Activated CD4-positive, alpha-beta memory T cell treated with anti-CD3 and anti-CD28 coated beads for 36 hours (primary cell): Measurements from ENCODE around the gene LHFPL2. TPM values are rescaled to one million over a fixed set of nuclear protein-coding genes. Genes with fewer than 3 reads are reported as not detected.

Source experiments
- CTCF ChIA-PET: fragments of 350-600 bp; sonication (Branson Sonifier 250); formaldehyde crosslinking; loops from one replicate; lab custom pipeline; 2021; ENCODE audit warnings: antibody characterized with exemption, inconsistent platforms; lab: Charles Lee
- POLR2A ChIA-PET: fragments of 350-600 bp; sonication (Branson Sonifier 250); formaldehyde crosslinking; loops from one replicate; lab custom pipeline; 2021; ENCODE audit warnings: antibody characterized with exemption; lab: Charles Lee
- DNase-seq: peaks from one replicate; pipeline ENCODE4 v3.0.0-alpha.2; 2020
- H3K27ac Mint-ChIP-seq: one replicate; pipeline ENCODE4 v1.8.0; 2021; ENCODE audit warnings: mixed read lengths
- H3K27me3 Mint-ChIP-seq: one replicate; pipeline ENCODE4 v1.8.0; 2021; ENCODE audit warnings: mixed read lengths
- H3K36me3 Mint-ChIP-seq: one replicate; pipeline ENCODE4 v1.8.0; 2021; ENCODE audit warnings: mixed read lengths
- H3K4me1 Mint-ChIP-seq: one replicate; pipeline ENCODE4 v1.8.0; 2021; ENCODE audit warnings: low read depth, mixed read lengths
- H3K4me3 Mint-ChIP-seq: one replicate; pipeline ENCODE4 v1.8.0; 2021; ENCODE audit warnings: mild to moderate bottlenecking, mixed read lengths
- H3K9me3 Mint-ChIP-seq: one replicate; pipeline ENCODE4 v1.8.0; 2021; ENCODE audit warnings: mixed read lengths
- intact Hi-C: fragments of 100-400 bp; cut with micrococcal nuclease; formaldehyde crosslinking; loops from one replicate; pipeline ENCODE4 v1.15.1; 2023
- total RNA-seq, 2 experiments: library from RNA; stranded (reverse); gene quantifications; one replicate each; pipeline ENCODE4 v1.2.3, GENCODE V29; 2021

Gene LHFPL2
- total RNA-seq, 2 experiments from 2014 or later = 0.05 to 0.19 TPM

- intact Hi-C loops = no loop called here
Observed at GRCh38 chr5:78538240-78538850, 110.2 kb downstream of the LHFPL2 start.

GRCh38 chr5:78537821-78538220 lies 110.8 kb downstream of the LHFPL2 start:
- DNase-seq = no peak
- Mint-ChIP-seq H3K36me3 (no peaks in the 10 kb centered on the region), H3K9me3 (no peaks in the 10 kb centered on the region), H3K27ac (no peak overlapping the region), H3K4me1 (no peaks in the 10 kb centered on the region), H3K4me3 (no peak overlapping the region), H3K27me3 (peaks cover 1% of the 10 kb centered on the region)
- POLR2A ChIA-PET = no interaction called here
- intact Hi-C loops = no loop called here
- CTCF ChIA-PET = interaction anchor here (0.6 to 1.0 kb wide), 2 partner anchors 36 to 448 kb away, joined by 4 read pairs; no protein-coding TSS in a partner anchor

More at GRCh38 chr5:78538240-78538850, 110.2 kb downstream of the LHFPL2 start:
- Mint-ChIP-seq H3K9me3 (no peaks in the 10 kb centered on the region), H3K4me3 (no peak overlapping the region), H3K4me1 (no peaks in the 10 kb centered on the region), H3K27ac (no peak overlapping the region), H3K27me3 (peaks cover 3% of the 10 kb centered on the region), H3K36me3 (no peaks in the 10 kb centered on the region)
- no peak for DNase-seq
- ChIA-PET POLR2A (no interaction called here), CTCF (no interaction called here)

GRCh38 chr5:78537411-78537810 lies 111.2 kb downstream of the LHFPL2 start:
- H3K9me3 Mint-ChIP-seq = no peaks in the 10 kb centered on the region
- H3K27ac Mint-ChIP-seq = no peak overlapping the region
- H3K36me3 Mint-ChIP-seq = no peaks in the 10 kb centered on the region
- H3K27me3 Mint-ChIP-seq = peaks cover 1% of the 10 kb centered on the region
- no peak overlapping the region for H3K4me3 Mint-ChIP-seq
- ChIA-PET POLR2A (no interaction called here), CTCF (interaction anchor here (0.6 to 1.0 kb wide), 2 partner anchors 36 to 448 kb away, joined by 4 read pairs; no protein-coding TSS in a partner anchor)
- no peak for DNase-seq
- intact Hi-C loops = no loop called here
- no peaks in the 10 kb centered on the region for H3K4me1 Mint-ChIP-seq

GRCh38 chr5:78536661-78537196 lies 111.8 kb downstream of the LHFPL2 start:
- Mint-ChIP-seq H3K27me3 (peaks cover 1% of the 10 kb centered on the region), H3K36me3 (no peaks in the 10 kb centered on the region), H3K27ac (no peak overlapping the region), H3K4me1 (no peaks in the 10 kb centered on the region), H3K9me3 (no peaks in the 10 kb centered on the region), H3K4me3 (no peak overlapping the region)
- ChIA-PET POLR2A (no interaction called here), CTCF (interaction anchor here (1.0 kb wide), 1 partner anchor 35 kb away, joined by 4 read pairs; no protein-coding TSS in a partner anchor)
- intact Hi-C loops = no loop called here
- DNase-seq = no peak

- Mint-ChIP-seq H3K27ac (no peak overlapping the region), H3K4me3 (no peak overlapping the region), H3K4me1 (no peaks in the 10 kb centered on the region), H3K27me3 (peaks cover 1% of the 10 kb centered on the region), H3K36me3 (no peaks in the 10 kb centered on the region), H3K9me3 (no peaks in the 10 kb centered on the region)
- ChIA-PET POLR2A (no interaction called here), CTCF (no interaction called here)
- no peak for DNase-seq
- intact Hi-C loops = no loop called here
Observed at GRCh38 chr5:78534905-78535200, 113.7 kb downstream of the LHFPL2 start.

GRCh38 chr5:78534148-78534904 lies 114.2 kb downstream of the LHFPL2 start:
- no peak for DNase-seq
- Mint-ChIP-seq H3K9me3 (no peaks in the 10 kb centered on the region), H3K4me3 (no peak overlapping the region), H3K4me1 (no peaks in the 10 kb centered on the region), H3K36me3 (no peaks in the 10 kb centered on the region), H3K27me3 (peaks cover 1% of the 10 kb centered on the region), H3K27ac (no peak overlapping the region)
- CTCF ChIA-PET = interaction anchor here (1.0 kb wide), 1 partner anchor 25 kb away, joined by 4 read pairs; no protein-coding TSS in a partner anchor
- intact Hi-C loops = no loop called here
- POLR2A ChIA-PET = no interaction called here

GRCh38 chr5:78533356-78533755 lies 115.2 kb downstream of the LHFPL2 start:
- Mint-ChIP-seq H3K4me1 (no peaks in the 10 kb centered on the region), H3K27ac (no peak overlapping the region), H3K36me3 (no peaks in the 10 kb centered on the region), H3K27me3 (peaks cover 1% of the 10 kb centered on the region), H3K4me3 (no peak overlapping the region), H3K9me3 (no peaks in the 10 kb centered on the region)
- ChIA-PET CTCF (interaction anchor here (0.6 to 1.2 kb wide), 3 partner anchors 24 to 65 kb away, joined by 3 to 4 read pairs (median 4); no protein-coding TSS in a partner anchor), POLR2A (no interaction called here)
- DNase-seq = no peak
- intact Hi-C loops = no loop called here

GRCh38 chr5:78530342-78531096 lies 118.1 kb downstream of the LHFPL2 start:
- POLR2A ChIA-PET = no interaction called here
- peaks cover 2% of the 10 kb centered on the region for H3K27me3 Mint-ChIP-seq
- no peaks in the 10 kb centered on the region for H3K9me3 Mint-ChIP-seq
- H3K4me3 Mint-ChIP-seq = no peak overlapping the region
- CTCF ChIA-PET = no interaction called here
- no peaks in the 10 kb centered on the region for H3K36me3 Mint-ChIP-seq
- intact Hi-C loops = no loop called here
- DNase-seq = no peak
- no peak overlapping the region for H3K27ac Mint-ChIP-seq
- H3K4me1 Mint-ChIP-seq = peaks cover 2% of the 10 kb centered on the region

- Mint-ChIP-seq H3K27me3 (peaks cover 9% of the 10 kb centered on the region), H3K36me3 (no peaks in the 10 kb centered on the region), H3K27ac (no peak overlapping the region), H3K9me3 (no peaks in the 10 kb centered on the region), H3K4me3 (no peak overlapping the region), H3K4me1 (peaks cover 2% of the 10 kb centered on the region)
- intact Hi-C loops = no loop called here
- ChIA-PET POLR2A (no interaction called here), CTCF (no interaction called here)
- no peak for DNase-seq
Observed at GRCh38 chr5:78527925-78528324, 120.6 kb downstream of the LHFPL2 start.

GRCh38 chr5:78527054-78527859 lies 121.3 kb downstream of the LHFPL2 start:
- H3K27me3 Mint-ChIP-seq = peaks cover 10% of the 10 kb centered on the region
- H3K4me1 Mint-ChIP-seq = peaks cover 2% of the 10 kb centered on the region
- H3K36me3 Mint-ChIP-seq = no peaks in the 10 kb centered on the region
- intact Hi-C loops = no loop called here
- ChIA-PET POLR2A (interaction anchor here (0.6 kb wide), 1 partner anchor 235 kb away, joined by 4 read pairs; no protein-coding TSS in a partner anchor), CTCF (no interaction called here)
- DNase-seq = no peak
- no peaks in the 10 kb centered on the region for H3K9me3 Mint-ChIP-seq
- H3K27ac Mint-ChIP-seq = no peak overlapping the region
- H3K4me3 Mint-ChIP-seq = no peak overlapping the region

GRCh38 chr5:78526049-78526525 lies 122.5 kb downstream of the LHFPL2 start:
- intact Hi-C loops = no loop called here
- Mint-ChIP-seq H3K4me1 (peaks cover 2% of the 10 kb centered on the region), H3K36me3 (no peaks in the 10 kb centered on the region), H3K27me3 (peaks cover 10% of the 10 kb centered on the region), H3K4me3 (no peak overlapping the region), H3K9me3 (no peaks in the 10 kb centered on the region), H3K27ac (no peak overlapping the region)
- CTCF ChIA-PET = no interaction called here
- POLR2A ChIA-PET = no interaction called here
- DNase-seq = peak; percentile 15
